HepG2 (cell line): ENCODE measurements around the gene ANTXR1. TPM values are rescaled to one million over a fixed set of nuclear protein-coding genes. Genes with fewer than 3 reads are reported as not detected.

ENCODE experiments used
- AGO2 ChIP-seq: fragments of 200-400 bp; formaldehyde crosslinking; optimal IDR thresholded peaks from 2 replicates; pipeline ENCODE3; 2017; ENCODE audit warnings: mild to moderate bottlenecking, low read depth, low read length, moderate library complexity
- FOXA1 ChIP-seq, 2 experiments: fragments of 450-650 bp in 1 of 2; sonication (generic) in 1 of 2; formaldehyde crosslinking in 1 of 2; IDR thresholded peaks; 2 replicates each; pipeline versions ENCODE4 v1.4.0 to v1.6.1; 2016 to 2020; ENCODE audit warnings: missing genetic modification reagents in 1 of 2
- FOXJ3 ChIP-seq: sonication (generic); formaldehyde crosslinking; IDR thresholded peaks from 2 replicates; pipeline ENCODE4 v1.4.0; 2020; ENCODE audit warnings: missing genetic modification reagents, mild to moderate bottlenecking, borderline replicate concordance
- MLXIP ChIP-seq: sonication (generic); formaldehyde crosslinking; IDR thresholded peaks from 2 replicates; pipeline ENCODE4 v1.9.0; 2021; ENCODE audit warnings: missing genetic modification reagents, borderline replicate concordance
- ZNF136 ChIP-seq: sonication (generic); formaldehyde crosslinking; IDR thresholded peaks from 2 replicates; pipeline ENCODE4 v1.8.1; 2022; ENCODE audit warnings: low read depth, mild to moderate bottlenecking, moderate library complexity, missing genetic modification reagents
- ZNF275 ChIP-seq: sonication (generic); formaldehyde crosslinking; IDR thresholded peaks from 2 replicates; pipeline ENCODE4 v1.8.0; 2022; ENCODE audit warnings: missing genetic modification reagents, mild to moderate bottlenecking, inconsistent platforms, borderline replicate concordance
- ZNF280B ChIP-seq: sonication (generic); formaldehyde crosslinking; IDR thresholded peaks from 2 replicates; pipeline ENCODE4 v1.5.0; 2020; ENCODE audit warnings: missing genetic modification reagents, mild to moderate bottlenecking, borderline replicate concordance
- ZNF350 ChIP-seq: sonication (generic); formaldehyde crosslinking; IDR thresholded peaks from 2 replicates; pipeline ENCODE4 v1.4.0; 2020; ENCODE audit warnings: mild to moderate bottlenecking, low read depth, missing genetic modification reagents, borderline replicate concordance
- ZNF451 ChIP-seq: sonication (generic); formaldehyde crosslinking; IDR thresholded peaks from 2 replicates; pipeline ENCODE4 v1.5.0; 2020; ENCODE audit warnings: mild to moderate bottlenecking, missing genetic modification reagents
- ZNF460 ChIP-seq: sonication (generic); formaldehyde crosslinking; IDR thresholded peaks from 2 replicates; pipeline ENCODE4 v1.5.1; 2020; ENCODE audit warnings: missing genetic modification reagents, mild to moderate bottlenecking, borderline replicate concordance
- ZNF530 ChIP-seq: sonication (generic); formaldehyde crosslinking; IDR thresholded peaks from 2 replicates; pipeline ENCODE4 v1.5.0; 2020; ENCODE audit warnings: low read depth, mild to moderate bottlenecking, missing genetic modification reagents
- ZNF558 ChIP-seq: sonication (generic); formaldehyde crosslinking; IDR thresholded peaks from 2 replicates; pipeline ENCODE4 v1.9.0; 2022; ENCODE audit warnings: mild to moderate bottlenecking, missing genetic modification reagents, borderline replicate concordance
- ZNF574 ChIP-seq: sonication (generic); formaldehyde crosslinking; IDR thresholded peaks from 2 replicates; pipeline ENCODE4 v1.4.0; 2020; ENCODE audit warnings: missing genetic modification reagents
- ZNF619 ChIP-seq: sonication (generic); formaldehyde crosslinking; IDR thresholded peaks from 2 replicates; pipeline ENCODE4 v1.4.0; 2020; ENCODE audit warnings: mild to moderate bottlenecking, missing genetic modification reagents
- polyA plus RNA-seq, 8 experiments: library from polyadenylated mRNA; depleted of rRNA in 3 of 8; stranded (reverse) in 7 of 8; unstranded in 1 of 8; fragments of >200 nt; fragmentation: Illumina TruSeq in 4 of 8; extraction: Trizol in 4 of 8; gene quantifications; 2 replicates each; pipeline versions ENCODE4 v1.2.1 to v1.2.3, GENCODE V29; 2011 to 2016; ENCODE audit warnings: low read depth in 4 of 8, missing spikeins in 1 of 8, mixed read lengths in 1 of 8; ENCODE audit not compliant: insufficient read depth in 1 of 8
- total RNA-seq, 5 experiments: library from RNA; depleted of rRNA; stranded (reverse); fragments of >200 nt; fragmentation: Illumina TruSeq; extraction: Trizol; gene quantifications; 2 replicates each; pipeline ENCODE4 v1.2.3, GENCODE V29; 2016; ENCODE audit warnings: low read depth in 1 of 5

Gene ANTXR1
- total and polyA plus RNA-seq, 2 of the 13 experiments (the other 11 are each of a cell fraction or from before 2014, with no cell fraction given): 4.5 to 12.7 TPM

GRCh38 chr2:69090820-69091219 lies 77.8 kb downstream of the ANTXR1 start (continued):
- no peak for TF ChIP-seq ZNF558 (CRISPR knock-in tag)
- TF ChIP-seq ZNF530 (CRISPR knock-in tag): no peak
- TF ChIP-seq ZNF136: no peak
- no peak for TF ChIP-seq ZNF460 (CRISPR knock-in tag)
- no peak for TF ChIP-seq ZNF619 (CRISPR knock-in tag)
- TF ChIP-seq AGO2: no peak
- TF ChIP-seq ZNF574 (CRISPR knock-in tag): no peak
- no peak for TF ChIP-seq FOXA1 (IDR thresholded peaks at IDR 0.05)
- TF ChIP-seq FOXA1 (CRISPR knock-in tag; IDR thresholded peaks at IDR 0.05): no peak
- no peak for TF ChIP-seq MLXIP (CRISPR knock-in tag)
- TF ChIP-seq FOXJ3 (CRISPR knock-in tag): no peak
- no peak for TF ChIP-seq ZNF350 (CRISPR knock-in tag)
- no peak for TF ChIP-seq ZNF275
- no peak for TF ChIP-seq ZNF280B (CRISPR knock-in tag)
- no peak for TF ChIP-seq ZNF451
